Activated CD4-positive, alpha-beta T cell treated with anti-CD3 and anti-CD28 coated beads, Interleukin-2, amount 50 U/mL, for 24 hours (primary cell): ENCODE measurements around the gene NOS3.
A peak's percentile ranks its signal among the peaks of the same experiment; 100 is the strongest.

ENCODE experiments used
- DNase-seq, 2 donors: peaks; one replicate each; pipeline ENCODE4 v3.0.0-alpha.2; 2020; ENCODE audit warnings: low read depth in 1 of 2, low spot score in 1 of 2

Gene NOS3

DNA sequence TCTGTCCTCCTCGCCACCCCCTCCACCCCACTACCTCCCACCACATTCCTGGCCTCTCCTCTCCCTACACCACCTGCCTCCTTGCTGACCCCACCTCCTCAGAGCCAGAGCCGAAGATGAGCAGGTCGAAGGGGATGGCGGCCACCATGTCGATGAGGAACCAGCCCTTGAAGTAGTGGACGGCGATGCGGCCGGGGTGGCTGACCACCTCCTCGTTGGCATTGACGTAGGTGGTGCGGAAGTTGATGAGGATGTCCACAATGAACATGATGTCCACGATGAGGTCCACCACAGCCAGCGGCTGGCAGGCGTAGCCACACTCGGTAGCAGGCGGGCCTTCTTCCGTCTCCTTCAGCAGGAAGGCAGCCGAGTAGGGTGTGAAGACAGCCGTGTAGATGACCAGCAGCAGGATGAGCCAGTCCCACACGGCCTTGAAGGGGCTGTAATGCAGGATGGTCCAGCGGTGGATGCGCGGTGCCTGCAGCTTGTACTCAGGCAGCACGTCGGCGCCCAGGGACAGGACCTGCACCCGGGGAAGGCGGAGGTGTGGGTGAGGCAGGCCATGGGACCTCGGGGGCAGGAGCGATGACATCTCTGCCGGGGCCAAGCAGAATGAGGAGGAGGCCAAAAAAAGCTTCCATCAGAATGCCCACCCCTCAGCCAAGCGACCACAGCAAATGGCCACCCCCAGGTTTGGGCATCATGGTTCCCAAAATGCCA is 38.3 kb upstream of the NOS3 start:
- no peak for DNase-seq

DNA sequence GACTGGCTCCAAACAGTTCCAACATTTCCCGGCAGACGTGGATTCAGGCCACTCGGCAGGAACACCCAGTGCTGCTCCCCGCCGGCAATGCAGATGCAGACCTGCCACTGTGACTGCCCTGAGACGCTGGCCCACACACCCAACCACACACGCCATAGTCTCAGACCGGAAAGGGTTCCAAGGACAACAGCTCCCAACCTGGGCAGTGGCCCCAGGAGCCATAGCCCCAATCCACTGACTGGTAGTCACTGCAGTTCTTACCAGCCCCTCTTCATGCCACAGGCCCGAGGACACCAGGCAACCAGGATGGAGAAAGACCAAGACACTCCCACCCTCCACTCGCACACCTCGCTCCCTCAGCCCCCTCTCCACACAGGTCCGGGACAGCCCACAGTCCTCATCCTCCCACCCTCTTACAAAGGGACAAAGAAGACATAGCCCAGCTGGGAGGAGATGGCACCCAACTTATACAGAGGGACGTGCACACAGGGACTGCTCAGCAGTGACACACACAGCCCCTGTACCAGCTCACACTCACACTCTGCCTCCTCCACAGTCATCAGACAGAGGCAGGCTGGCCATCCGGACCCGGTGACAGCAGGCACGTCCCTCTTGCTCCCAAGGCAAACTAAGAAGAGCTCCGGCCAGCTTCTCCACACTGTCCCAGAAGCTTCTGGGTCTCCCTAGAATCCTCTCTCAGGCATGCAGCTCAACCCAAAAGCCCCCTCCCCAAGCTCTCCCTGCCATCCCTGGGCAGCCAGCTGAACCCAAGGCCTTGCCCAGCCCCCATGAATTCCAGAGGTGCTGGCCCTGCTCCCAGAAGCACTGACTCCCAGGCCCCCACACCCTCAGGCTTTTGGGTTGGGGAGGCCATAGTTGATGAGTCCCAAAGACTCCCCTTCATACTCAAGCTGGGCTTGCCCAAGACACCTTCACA is 37.5 kb upstream of the NOS3 start:
- no peak for DNase-seq

DNA sequence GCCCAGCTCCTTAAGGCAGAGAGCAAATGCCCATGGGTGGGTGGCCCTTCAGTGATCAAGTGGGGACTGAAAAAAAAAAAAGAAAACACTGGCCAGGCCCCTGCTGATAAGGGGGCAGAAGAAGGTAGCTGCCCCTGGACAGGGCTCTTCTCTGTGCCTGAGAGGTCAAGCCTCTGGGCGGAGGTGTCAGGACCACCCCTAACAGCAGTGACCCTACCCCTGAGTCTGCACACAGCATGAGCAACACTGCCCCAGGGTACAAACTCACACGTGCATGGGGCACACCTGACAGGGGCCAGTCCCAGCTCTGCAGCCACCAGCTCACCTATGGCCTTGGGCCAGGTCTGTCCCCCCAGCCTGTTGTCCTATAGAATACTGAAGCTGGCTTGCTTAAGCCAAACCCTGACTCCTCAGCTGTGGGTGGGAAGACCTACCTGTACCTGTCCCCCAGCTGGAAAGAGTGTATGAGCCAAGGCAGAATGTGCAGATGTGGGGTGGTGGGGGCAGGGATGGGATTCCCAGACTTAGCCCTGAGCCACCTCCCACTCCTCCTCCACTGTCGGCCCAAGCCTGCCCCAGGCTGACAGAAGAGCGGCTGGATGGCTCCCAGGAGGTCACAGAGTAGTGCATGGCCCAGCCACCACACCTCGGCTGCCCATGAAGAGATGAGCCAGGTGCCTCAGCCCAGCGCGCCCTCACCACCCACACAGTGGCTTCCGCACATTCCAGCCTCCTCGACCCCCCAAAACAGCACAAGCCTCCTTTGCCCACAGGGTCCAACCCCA is 36.4 kb upstream of the NOS3 start:
- no peak for DNase-seq

DNA sequence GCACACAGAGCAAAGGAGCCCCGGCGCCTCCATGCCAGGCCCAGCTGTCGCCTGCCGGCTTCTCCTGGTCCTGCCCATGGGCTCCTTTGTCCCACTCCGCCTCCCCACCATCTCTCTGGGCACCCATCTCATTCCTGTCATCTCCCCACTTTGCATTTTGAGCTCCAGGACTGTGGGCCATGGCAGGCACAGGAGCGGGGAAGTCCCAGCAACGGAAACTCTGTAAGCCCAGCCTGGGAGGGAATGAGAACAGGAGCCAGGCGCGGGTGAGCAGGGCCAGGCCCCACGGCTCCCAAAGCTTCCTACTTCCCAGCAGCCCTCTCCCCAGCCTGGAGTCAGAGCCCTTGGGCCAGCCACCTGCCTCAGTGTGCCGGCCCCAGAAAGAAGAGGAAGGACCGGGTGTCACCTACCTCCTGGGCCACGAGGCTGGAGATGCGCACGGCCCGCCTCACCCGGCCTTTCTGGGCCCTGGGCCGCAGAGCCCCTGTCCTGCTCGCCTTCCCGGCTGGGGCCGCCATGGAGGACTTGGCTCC is 35.8 kb upstream of the NOS3 start:
- no peak for DNase-seq

DNA sequence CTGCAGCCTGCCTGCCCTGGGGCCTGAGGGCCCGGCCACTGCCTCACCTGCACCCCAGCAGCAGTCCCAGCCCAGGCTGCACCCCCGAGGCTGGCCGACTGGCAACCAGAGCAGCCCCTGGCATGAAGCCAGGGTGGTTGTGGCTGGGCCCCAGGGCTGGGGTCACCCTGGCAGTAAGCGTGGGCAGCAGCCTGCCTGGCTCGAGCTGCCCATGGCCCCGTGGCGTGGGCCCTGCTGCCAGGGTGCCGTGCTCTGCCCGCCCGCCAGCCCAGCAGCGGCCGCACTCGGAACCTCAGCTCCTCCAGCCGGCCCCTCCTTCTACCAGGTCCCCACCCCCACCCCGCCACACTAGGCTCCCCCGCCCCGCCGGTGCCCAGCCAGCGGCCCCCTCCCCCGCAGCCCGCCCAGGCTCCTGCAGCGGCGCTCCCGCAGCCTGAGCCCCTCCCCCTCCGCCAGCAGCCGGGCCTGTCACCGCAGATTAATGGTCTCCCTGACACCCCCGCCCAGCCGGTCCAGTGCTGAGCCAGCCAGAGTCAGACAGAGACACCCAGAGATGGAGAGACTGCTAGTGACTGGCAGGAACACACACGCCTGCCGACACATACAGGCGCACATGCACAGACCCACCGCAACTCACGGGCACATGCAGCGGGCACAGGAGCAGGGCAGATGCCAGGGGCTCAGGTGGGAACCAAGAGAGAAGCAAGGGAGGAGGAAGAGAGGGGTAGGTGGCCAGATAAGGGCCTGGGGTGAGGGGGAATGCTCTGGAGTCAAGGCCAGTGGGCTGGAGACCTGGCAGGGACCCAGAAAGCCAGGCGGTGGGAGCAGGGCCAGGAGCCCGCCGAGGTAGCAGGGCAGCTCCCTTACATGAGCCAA is 35.1 kb upstream of the NOS3 start:
- DNase-seq: no peak

DNA sequence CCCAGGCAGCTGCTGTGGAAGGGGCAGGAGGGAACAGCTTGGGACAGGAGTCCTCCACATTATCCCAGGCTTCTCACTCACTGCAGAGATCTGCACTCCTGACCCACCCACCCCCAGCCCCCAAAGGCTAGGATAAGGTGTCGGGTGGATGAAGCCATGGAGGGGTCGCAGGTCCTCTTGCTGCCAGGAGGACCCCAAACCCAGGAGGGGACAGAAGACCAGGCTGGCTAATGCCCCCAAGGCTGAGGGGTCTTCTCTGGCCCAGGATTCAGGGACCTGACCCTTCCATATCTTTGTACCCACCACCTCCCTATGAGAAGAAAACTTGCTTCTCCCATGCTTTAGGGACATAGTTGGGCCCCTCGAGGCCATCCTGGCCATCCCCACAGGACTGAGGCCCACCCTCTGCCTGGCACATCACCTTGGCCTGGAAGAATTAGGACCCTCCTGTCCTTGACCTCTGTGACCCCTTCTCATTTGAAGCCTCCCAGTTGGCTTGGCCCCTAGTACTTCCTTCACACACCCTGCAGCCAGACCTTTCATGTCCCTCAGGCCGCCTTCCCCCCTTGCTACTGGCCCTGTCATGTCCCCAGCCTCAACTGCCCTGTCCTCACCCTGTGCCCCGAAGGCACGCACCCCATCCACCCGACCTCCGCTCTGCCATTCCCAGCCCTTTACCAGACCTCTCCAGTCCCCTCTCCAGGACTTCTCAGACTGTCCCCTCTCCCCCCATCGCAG is 34.3 kb upstream of the NOS3 start:
- DNase-seq: no peak

DNA sequence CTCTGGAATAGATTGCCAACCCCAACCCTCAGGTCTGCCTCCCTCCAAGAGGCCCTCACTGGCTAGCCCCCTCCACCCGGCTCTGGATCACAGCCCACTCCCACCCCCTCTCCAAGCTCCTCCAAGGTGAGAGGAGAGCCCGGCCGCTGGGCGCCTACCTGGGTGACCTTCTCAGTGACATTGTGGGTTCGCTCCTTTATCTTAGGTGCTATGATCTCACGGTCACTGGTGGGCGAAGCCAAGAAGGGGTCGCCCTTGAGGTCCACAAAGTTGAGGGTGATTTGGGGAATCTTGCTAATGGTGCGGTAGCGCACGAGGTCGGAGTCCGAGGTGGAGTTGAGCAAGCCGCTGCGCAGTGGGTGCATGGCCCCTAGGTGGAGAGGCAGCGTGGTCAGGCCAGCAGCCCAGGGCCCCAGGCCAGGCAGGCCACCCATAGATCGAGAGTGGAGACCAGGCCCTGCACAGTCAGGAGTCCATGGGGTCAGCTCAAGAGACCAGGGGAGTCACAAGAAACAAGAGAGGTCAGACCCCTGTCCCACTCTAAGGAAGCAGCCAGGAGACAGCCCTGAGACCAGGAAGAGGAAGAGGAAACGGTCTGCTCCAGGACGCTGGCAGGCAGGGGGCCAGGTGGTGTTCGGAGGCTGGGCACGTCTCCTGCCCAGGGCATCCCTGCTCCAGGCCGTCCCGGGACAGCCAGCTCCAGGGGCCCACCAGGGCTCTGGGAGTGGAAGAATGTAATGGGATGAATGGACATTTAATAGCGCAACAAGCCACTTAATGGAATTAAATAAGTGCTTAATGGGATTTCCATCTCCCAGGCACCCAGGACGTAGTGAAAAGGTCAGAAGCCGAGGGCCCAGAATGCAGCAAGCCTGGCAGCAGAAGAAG is 33.4 kb upstream of the NOS3 start:
- DNase-seq: no peak

DNA sequence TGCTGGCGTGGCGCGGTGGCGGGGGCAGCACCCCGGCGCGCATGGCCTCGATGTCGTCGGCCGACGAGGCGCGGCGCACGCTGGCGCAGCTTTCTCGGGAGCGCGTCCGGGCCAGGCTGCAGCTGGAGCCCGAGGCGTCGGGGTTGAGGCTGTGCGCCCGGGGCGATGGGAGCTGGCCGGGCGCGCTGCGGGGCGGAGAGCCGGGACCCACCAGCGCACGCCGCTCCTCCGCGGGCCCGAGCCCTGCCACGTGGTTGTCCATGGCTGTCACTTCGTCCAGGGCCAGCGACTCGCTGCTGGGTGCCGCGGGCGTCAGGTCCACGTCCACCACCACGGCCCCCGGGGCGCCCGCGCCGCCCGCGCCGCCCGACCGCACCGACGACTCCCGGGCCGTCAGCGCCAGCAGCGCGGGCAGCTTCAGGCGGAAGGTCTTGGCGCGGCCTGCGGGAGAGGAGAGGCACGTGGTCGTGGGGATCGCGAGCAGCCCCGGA is 32.7 kb upstream of the NOS3 start:
- no peak for DNase-seq

DNA sequence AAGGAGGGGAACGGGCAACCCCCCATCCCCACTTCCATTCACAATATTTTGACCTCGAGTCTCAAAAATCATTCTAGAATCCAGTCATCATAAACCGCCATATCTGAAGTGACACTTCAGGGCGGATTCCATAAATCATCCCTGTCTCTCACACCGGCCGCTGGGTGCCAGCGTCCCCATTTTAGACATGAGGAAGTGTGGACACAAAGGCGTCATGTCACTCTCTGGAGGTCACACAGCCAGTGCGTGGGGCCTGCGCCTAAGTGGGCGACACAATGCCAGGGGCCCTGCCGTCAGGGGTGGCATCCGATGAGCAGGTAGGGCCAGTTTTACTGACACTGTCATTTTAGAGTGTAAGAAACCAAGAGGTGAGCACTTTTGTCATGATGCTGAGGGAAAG is 32.2 kb upstream of the NOS3 start:
- no peak for DNase-seq

DNA sequence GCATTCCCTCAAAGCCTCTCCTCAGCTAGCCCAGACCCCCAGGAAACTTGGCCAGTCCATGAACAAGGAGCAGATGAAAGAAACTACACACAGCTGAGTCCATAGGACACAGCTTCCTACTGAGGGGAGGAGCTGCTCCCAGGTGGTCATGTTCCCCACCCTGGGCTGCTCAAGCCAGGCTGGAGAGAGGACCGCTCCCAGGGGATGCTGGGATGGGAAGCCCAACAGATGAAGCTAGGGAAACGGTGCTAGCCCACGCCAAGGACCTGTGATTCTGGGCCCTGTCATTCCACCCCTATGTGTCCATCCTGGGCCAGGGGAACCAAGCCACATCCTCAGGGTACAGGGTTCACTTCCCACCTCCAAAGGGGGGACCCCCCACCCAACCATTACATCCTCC is 31.7 kb upstream of the NOS3 start:
- no peak for DNase-seq

DNA sequence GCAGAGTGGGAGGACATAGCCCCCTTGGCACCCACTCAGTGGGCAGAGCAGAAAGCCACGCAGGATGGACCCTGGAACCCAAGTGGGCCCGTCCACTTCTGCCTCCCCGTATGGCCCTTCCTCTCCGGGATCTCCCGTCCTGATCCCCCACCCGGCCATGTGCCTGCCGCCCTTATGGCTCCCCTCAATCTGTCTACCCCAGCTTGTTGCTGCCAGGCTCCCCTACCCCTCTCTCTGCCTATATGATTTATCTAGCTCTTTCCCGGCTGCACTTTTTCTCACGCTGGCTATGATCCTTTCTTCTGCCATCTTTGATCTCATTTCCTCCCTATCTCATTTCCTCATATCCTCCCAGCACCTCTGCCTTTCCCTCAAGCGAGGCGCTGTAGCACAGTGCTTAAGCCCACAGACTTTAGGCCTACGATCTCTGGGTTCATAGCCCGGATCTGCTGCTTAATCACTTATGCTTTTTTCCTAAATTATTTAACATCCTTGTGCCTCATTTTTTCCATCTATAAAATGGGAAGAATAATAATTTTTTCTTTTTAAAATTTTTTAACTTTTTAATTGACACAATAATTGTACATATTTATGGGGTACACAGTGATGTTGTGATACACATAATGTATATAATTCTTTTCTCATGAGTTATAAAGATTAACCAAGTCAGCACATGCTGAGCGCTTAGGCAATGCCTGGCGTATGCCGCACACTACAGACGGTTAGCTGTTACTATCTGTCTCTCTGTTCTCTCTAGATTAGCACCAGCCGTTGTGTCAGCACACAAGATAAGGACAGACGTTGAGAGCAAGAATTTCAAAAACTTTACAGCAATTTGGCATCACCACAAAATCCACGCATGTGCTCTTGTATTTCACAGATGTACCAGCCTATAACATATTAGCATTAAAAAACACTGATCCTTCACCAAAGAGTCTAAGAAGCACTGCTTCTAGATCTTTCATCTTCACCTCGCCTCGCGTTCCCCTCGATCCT is 30.8 kb upstream of the NOS3 start:
- DNase-seq: no peak

DNA sequence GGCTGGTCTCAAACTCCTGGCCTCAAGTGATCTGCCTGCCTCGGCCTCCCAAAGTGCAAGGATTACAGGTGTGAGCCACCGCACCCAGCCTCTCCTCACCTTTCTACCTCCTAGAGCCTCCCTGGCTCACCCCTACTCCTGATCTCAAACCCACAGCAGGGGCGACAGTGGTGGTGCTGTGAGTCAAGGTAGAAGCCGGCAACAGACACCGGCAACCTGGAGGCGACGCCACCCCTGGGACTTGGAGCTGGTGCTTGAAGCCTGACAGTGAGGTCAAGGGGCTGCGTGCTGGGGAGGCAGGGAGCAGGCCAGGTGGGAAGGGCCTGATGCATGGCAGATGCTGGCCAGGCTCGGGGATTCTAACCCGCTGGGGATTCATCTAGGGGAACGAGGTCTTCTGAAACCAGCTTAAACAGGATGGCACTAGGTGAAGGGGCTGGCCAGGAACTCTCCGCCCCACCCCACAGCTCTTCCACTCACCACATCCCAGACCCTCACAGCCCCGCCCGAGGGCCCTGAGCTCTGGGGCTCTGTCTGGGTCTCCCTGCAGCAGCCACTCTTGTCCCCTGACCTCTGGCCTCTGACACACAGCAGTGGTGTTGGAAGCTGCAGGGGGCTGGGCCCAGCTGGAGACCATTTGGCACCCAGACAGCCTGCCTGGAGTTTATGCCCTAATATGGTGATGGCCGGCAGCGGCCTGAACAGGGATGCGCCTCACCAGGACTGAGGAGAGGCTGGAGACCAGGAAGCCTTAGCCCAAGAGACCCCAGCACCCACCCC is 29.1 kb upstream of the NOS3 start:
- DNase-seq: no peak

DNA sequence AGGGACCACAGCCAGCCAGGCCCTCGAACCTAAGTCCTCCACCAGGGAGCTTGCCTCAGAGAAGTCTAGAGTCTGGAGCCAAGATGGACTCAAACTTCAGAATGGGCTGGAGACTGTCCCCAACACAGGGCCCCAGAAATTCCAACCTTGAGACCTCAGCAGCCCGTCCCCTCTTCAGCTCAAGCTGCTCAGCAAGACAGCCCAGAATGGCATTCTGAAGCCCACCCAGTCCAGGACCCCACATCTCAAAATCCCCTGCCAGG is 28.6 kb upstream of the NOS3 start:
- DNase-seq: no peak

DNA sequence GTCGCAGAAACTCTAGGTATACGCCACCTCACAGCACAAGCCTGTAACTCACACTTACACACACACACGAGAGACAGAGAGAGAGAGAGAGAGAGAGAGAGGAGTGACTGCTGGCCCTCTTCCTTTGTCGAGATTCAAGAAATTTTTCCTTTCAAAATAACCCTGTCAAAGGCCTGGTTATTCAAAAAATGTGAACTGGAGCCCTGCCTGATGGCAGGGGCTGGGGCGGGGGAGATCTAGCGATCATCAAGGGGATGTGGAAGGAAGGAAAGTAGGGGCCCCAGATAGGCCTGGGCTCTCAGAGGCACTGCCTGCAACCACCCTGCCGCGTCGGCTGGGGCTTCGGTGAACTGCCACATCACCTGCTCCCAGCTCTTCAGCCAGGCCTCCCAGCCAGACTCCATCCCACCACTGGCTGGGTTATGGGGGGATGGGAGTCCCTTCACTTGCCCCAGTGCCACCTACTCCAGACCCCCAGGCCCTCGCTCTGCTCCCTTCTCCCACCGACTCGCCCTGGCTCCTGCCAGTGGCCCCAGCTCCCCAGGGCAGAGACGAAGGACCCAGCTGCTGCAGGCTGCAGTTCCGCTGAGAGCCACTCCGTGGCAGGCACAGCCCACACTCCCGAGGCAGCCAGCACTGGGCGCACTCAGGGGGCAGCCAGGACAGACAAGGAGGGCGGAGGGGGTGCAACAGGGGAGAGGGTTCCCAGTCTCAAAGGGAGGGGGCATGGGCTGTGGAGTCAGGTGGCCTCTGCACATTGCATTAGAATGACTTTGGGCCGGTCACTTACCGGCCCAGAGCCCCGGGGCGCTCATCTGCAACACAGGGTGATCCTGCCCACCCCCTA is 28.0 kb upstream of the NOS3 start:
- peak; percentile 31 to 39 for DNase-seq

DNA sequence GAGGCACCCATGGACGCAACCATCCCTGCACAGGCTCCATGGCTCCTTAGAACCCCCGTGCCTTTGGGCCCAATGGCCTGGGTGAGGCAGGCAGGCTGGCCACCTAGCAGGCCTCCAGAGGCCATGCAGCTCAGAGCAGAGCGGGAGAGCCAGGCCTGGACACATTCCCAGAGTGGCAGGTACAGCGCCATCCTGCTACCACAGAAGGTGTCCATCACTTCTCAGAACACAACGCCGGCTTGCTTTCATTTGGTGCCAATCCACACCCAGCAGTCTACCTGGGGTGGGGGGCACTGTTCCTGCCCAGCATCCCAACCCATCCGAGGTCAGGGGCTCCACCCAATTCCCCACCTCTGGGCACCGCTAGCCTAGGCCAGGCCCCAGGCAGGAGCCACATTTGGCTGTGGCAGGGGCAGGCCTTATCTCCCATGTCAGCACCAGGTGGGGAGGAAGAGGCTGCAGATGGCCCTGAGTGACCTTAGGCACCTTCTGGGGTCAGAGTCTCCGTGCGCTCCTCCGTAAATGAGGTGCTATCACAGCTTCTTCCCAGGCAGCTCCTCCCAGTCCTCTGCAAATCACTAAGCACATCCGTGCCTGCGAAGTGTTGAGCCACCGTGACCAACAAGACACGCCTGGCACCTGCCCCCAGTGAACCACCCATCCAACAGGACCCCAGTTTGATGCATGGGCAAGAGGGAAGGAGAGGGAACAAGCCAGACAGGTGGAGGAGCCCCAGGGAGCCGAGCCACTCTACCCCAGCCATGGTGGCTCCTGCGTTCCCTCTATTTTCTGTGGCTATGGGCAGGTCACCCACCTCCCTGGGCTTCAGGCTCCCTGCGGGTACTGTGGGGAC is 26.9 kb upstream of the NOS3 start:
- no peak for DNase-seq
